B cell (primary cell): ENCODE measurements around the gene CACNA1D. TPM values are rescaled to one million over a fixed set of nuclear protein-coding genes. Genes with fewer than 3 reads are reported as not detected.
"Not testable (repeated sequence)": the region's sequence is repeated elsewhere in the genome, so short reads cannot be mapped to it uniquely, and the experiment has no call there.

ENCODE experiments used
- ATAC-seq: fragments of 200-7000 bp; cut with Tn5 transposase; one replicate; pipeline ENCODE4 v1.10.0; 2021; ENCODE audit warnings: low read depth, mild to moderate bottlenecking, moderate number of reproducible peaks, moderate library complexity
- CTCF ChIA-PET: fragments of 350-600 bp; sonication (Branson Sonifier 250); formaldehyde crosslinking; loops from one replicate; lab custom pipeline; 2021; ENCODE audit warnings: antibody characterized with exemption, inconsistent platforms; lab: Charles Lee
- POLR2A ChIA-PET: fragments of 350-600 bp; sonication (Branson Sonifier 250); formaldehyde crosslinking; loops from one replicate; lab custom pipeline; 2021; ENCODE audit warnings: antibody characterized with exemption; lab: Charles Lee
- DNase-seq: peaks from one replicate; pipeline ENCODE4 v3.0.0; 2013
- H2AFZ ChIP-seq: 2 replicates; pipeline ENCODE4 v1.6.1; 2012; ENCODE audit warnings: mild to moderate bottlenecking, low read depth, low read length; ENCODE audit not compliant: insufficient read depth, poor library complexity, severe bottlenecking
- H3K27ac ChIP-seq, 2 donors: 1 replicate in 1 of 2; 2 replicates in 1 of 2; pipeline ENCODE4 v1.5.1; 2012 to 2013; ENCODE audit warnings: low read length in 2 of 2, mild to moderate bottlenecking in 2 of 2, moderate library complexity in 1 of 2
- H3K27me3 ChIP-seq, 4 experiments: fragments of 200-600 bp in 1 of 4; sonication (generic) in 1 of 4; replicated peaks in 1 of 4; 1 replicate in 2 of 4; 2 replicates in 2 of 4; pipeline versions ENCODE4 v1.6.1 to v1.7.0; 2013 to 2016; ENCODE audit warnings: low read length in 3 of 4, mild to moderate bottlenecking in 2 of 4, mixed read lengths in 1 of 4, moderate library complexity in 1 of 4; ENCODE audit not compliant: insufficient read depth in 4 of 4, control insufficient read depth in 3 of 4; ENCODE audit errors: control extremely low read depth in 1 of 4
- H3K36me3 ChIP-seq, 2 experiments: replicated peaks in 1 of 2; 1 replicate in 1 of 2; 2 replicates in 1 of 2; pipeline versions ENCODE4 v1.6.1 to v1.7.1; 2013; ENCODE audit warnings: low read length in 1 of 2; ENCODE audit not compliant: insufficient read depth in 2 of 2, control insufficient read depth in 1 of 2; ENCODE audit errors: control extremely low read depth in 1 of 2, extremely low read depth in 1 of 2
- H3K4me1 ChIP-seq, 2 donors: fragments of 200-600 bp in 1 of 2; sonication (generic) in 1 of 2; 1 replicate in 1 of 2; 2 replicates in 1 of 2; pipeline versions ENCODE4 v1.5.1 to v1.6.1; 2013 to 2017; ENCODE audit warnings: low read length in 2 of 2; ENCODE audit not compliant: control insufficient read depth in 2 of 2, insufficient read depth in 2 of 2
- H3K4me2 ChIP-seq: replicated peaks from 2 replicates; pipeline ENCODE3; 2012; ENCODE audit warnings: mild to moderate bottlenecking, low read depth, low read length; ENCODE audit not compliant: poor library complexity, severe bottlenecking
- H3K4me3 ChIP-seq, 5 experiments: fragments of 200-600 bp in 1 of 5; sonication (generic) in 1 of 5; 1 replicate in 3 of 5; 2 replicates in 2 of 5; pipeline versions ENCODE4 v1.5.1 to v1.7.0; 2011 to 2016; ENCODE audit warnings: low read length in 4 of 5, mild to moderate bottlenecking in 4 of 5, low read depth in 2 of 5, control low read depth in 1 of 5, moderate library complexity in 1 of 5; ENCODE audit not compliant: insufficient read depth in 1 of 5; ENCODE audit errors: control extremely low read depth in 1 of 5, extremely low read depth in 1 of 5
- H3K79me2 ChIP-seq: fragments of 200-600 bp; sonication (generic); one replicate; pipeline ENCODE4 v1.6.0; 2016; ENCODE audit warnings: low read length; ENCODE audit not compliant: control insufficient read depth, insufficient read depth
- H3K9ac ChIP-seq: fragments of 200-600 bp; sonication (generic); 2 replicates; pipeline ENCODE4 v1.6.1; 2017; ENCODE audit warnings: mild to moderate bottlenecking, low read length, moderate library complexity
- H3K9me3 ChIP-seq, 3 donors: one replicate each; pipeline versions ENCODE4 v1.6.1 to v1.7.1; 2013; ENCODE audit warnings: low read length in 2 of 3; ENCODE audit not compliant: control insufficient read depth in 2 of 3, insufficient read depth in 1 of 3; ENCODE audit errors: control extremely low read depth in 1 of 3
- H4K20me1 ChIP-seq: 2 replicates; pipeline ENCODE4 v1.6.0; 2012; ENCODE audit warnings: mild to moderate bottlenecking, low read length; ENCODE audit not compliant: insufficient read depth, control insufficient read depth, poor library complexity, severe bottlenecking
- H3K27ac Mint-ChIP-seq: one replicate; pipeline ENCODE4 v1.8.0; 2021; ENCODE audit warnings: mixed read lengths
- H3K27me3 Mint-ChIP-seq: one replicate; pipeline ENCODE4 v1.8.0; 2021; ENCODE audit warnings: mixed read lengths
- H3K4me1 Mint-ChIP-seq: one replicate; pipeline ENCODE4 v1.8.0; 2021; ENCODE audit warnings: mixed read lengths
- H3K4me3 Mint-ChIP-seq: one replicate; pipeline ENCODE4 v1.8.0; 2021; ENCODE audit warnings: mixed read lengths
- H3K9me3 Mint-ChIP-seq: one replicate; pipeline ENCODE4 v1.8.0; 2022; ENCODE audit warnings: mixed read lengths; ENCODE audit not compliant: insufficient read depth
- CTCF ChIP-seq: fragments of 200-600 bp; IDR thresholded peaks from one replicate; pipeline ENCODE4 v1.8.0; 2022; ENCODE audit warnings: antibody characterized with exemption, mild to moderate bottlenecking
- EZH2 ChIP-seq: IDR thresholded peaks from 2 replicates; pipeline ENCODE4 v1.6.1; 2012; ENCODE audit warnings: borderline replicate concordance, low read depth, mild to moderate bottlenecking, moderate library complexity, low read length; ENCODE audit not compliant: insufficient read depth, poor library complexity, severe bottlenecking
- WGBS: methylation state at CpG from one replicate; pipeline ENCODE4 v1.1.5; 2013; ENCODE audit warnings: missing lambda C conversion rate; ENCODE audit not compliant: insufficient coverage; 5-methylcytosine and 5-hydroxymethylcytosine counted together
- intact Hi-C: fragments of 100-400 bp; cut with micrococcal nuclease; formaldehyde crosslinking; loops from one replicate; pipeline ENCODE4 v1.10.0; 2022
- polyA plus RNA-seq: library from polyadenylated mRNA; depleted of rRNA; stranded (reverse); fragments of >200 nt; gene quantifications from 2 replicates; pipeline ENCODE4 v1.2.3, GENCODE V29; 2012
- total RNA-seq, 2 donors: library from RNA; stranded (reverse); fragments of 120-200 nt in 1 of 2; gene quantifications; 1 replicate in 1 of 2; 2 replicates in 1 of 2; pipeline versions ENCODE4 v1.2.3 to v1.2.4, GENCODE V29; 2013 to 2022

CACNA1D gene
- total and polyA plus RNA-seq, 2 donors (not counting 1 experiment from before 2014, with no cell fraction given) = 0.06 to 0.07 TPM

GRCh38 chr3:53661480-53661879, 167.1 kb downstream of the CACNA1D start:
- Mint-ChIP-seq H3K27me3 (no peaks in the 10 kb centered on the region), H3K9me3 (peaks cover 7% of the 10 kb centered on the region), H3K27ac (no peak overlapping the region), H3K4me1 (no peaks in the 10 kb centered on the region), H3K4me3 (no peak overlapping the region)
- ATAC-seq = no peak
- whole genome bisulfite sequencing = no CpG with 5 or more reads among the region's 5 CpGs
- H3K4me2 ChIP-seq = no peak overlapping the region
- no peak overlapping the region for H2AFZ ChIP-seq
- TF ChIP-seq CTCF (no peak), EZH2 (no peak)
- CTCF ChIA-PET = no interaction called here
- no peak overlapping the region for H3K27ac ChIP-seq
- H3K36me3 ChIP-seq = no peaks in the 10 kb centered on the region
- POLR2A ChIA-PET = no interaction called here
- H3K4me3 ChIP-seq = no peak overlapping the region
- no peaks in the 10 kb centered on the region for H3K79me2 ChIP-seq
- no peak for DNase-seq
- no peak overlapping the region for H3K9ac ChIP-seq
- intact Hi-C loops = no loop called here
- H3K4me1 ChIP-seq = no peaks in the 10 kb centered on the region
- peaks cover 0 to 11% (median 0%) of the 10 kb centered on the region in 4 experiments for H3K27me3 ChIP-seq
- no peaks in the 10 kb centered on the region for H4K20me1 ChIP-seq
- H3K9me3 ChIP-seq = peaks cover 0 to 38% (median 21%) of the 10 kb centered on the region in 3 donors

- H3K27me3 Mint-ChIP-seq, H3K4me3 ChIP-seq, H3K79me2 ChIP-seq, intact Hi-C loops, H3K9ac ChIP-seq, H3K4me2 ChIP-seq, ATAC-seq, H3K36me3 ChIP-seq, H2AFZ ChIP-seq, H3K27ac ChIP-seq, H4K20me1 ChIP-seq, DNase-seq, H3K27ac Mint-ChIP-seq, POLR2A ChIA-PET, H3K9me3 Mint-ChIP-seq, H3K4me1 Mint-ChIP-seq, H3K4me1 ChIP-seq, H3K4me3 Mint-ChIP-seq: not testable (repeated sequence)
- Histone ChIP-seq H3K9me3 (peaks cover 0 to 38% (median 21%) of the 10 kb centered on the region in 3 donors), H3K27me3 (peaks cover 0 to 11% (median 0%) of the 10 kb centered on the region in 4 experiments)
- WGBS = 89% methylated on average over 3 of the region's 4 CpGs
- CTCF ChIA-PET = interaction anchor here (0.6 kb wide), 1 partner anchor 23 kb away, joined by 4 read pairs; no protein-coding TSS in a partner anchor
Measured at GRCh38 chr3:53664812-53665211, 170.4 kb downstream of the CACNA1D start.
